SK-N-SH (cell line): ENCODE results near the gene ICAM5. TPM values are rescaled to one million over a fixed set of nuclear protein-coding genes. Genes with fewer than 3 reads are reported as not detected.

Experiments used
- CTCF ChIA-PET: fragments of 300-600, 350-600 bp; formaldehyde crosslinking; extraction: SDS; loops from one replicate; lab custom pipeline; 2021; lab: Yijun Ruan, JAX
- POLR2A ChIA-PET: fragments of 350-600 bp; sonication (Branson Sonifier 250); formaldehyde crosslinking; extraction: SDS; loops from one replicate; lab custom pipeline; 2020; ENCODE audit warnings: antibody characterized with exemption, inconsistent platforms; lab: Yijun Ruan, JAX
- DNase-seq: peaks from one replicate; pipeline ENCODE4 v3.0.0; 2012
- H2AFZ ChIP-seq: fragments of 200-600 bp; sonication (generic); 2 replicates; pipeline ENCODE4 v1.8.1; 2016; ENCODE audit warnings: antibody characterized with exemption, mild to moderate bottlenecking, low read depth
- H3F3A ChIP-seq: fragments of 200-600 bp; sonication (generic); replicated peaks from 2 replicates; pipeline ENCODE3; 2016; ENCODE audit warnings: antibody characterized with exemption, mild to moderate bottlenecking; ENCODE audit not compliant: insufficient read depth
- H3K27ac ChIP-seq, 2 experiments: fragments of 200-500 bp in 1 of 2; fragments of 200-600 bp in 1 of 2; sonication (Bioruptor generic) in 1 of 2; sonication (generic), shearing (Covaris generic) in 1 of 2; 2 replicates each; pipeline versions ENCODE4 v1.5.1 to v1.6.1; 2014 to 2016; ENCODE audit warnings: low read depth in 2 of 2, inconsistent platforms in 1 of 2, low read length in 1 of 2, mild to moderate bottlenecking in 1 of 2, mixed read lengths in 1 of 2
- H3K27me3 ChIP-seq: fragments of 200-600 bp; sonication (generic), shearing (Covaris generic); 2 replicates; pipeline ENCODE4 v1.6.1; 2016; ENCODE audit warnings: mixed run types; ENCODE audit not compliant: insufficient read depth
- H3K36me3 ChIP-seq, 2 experiments: fragments of 200-500 bp in 1 of 2; fragments of 200-600 bp in 1 of 2; sonication (Bioruptor generic) in 1 of 2; sonication (generic) in 1 of 2; replicated peaks in 1 of 2; 2 replicates each; pipeline versions ENCODE3 to v1.5.1; 2014 to 2016; ENCODE audit warnings: low read length in 1 of 2, mild to moderate bottlenecking in 1 of 2; ENCODE audit not compliant: insufficient read depth in 2 of 2, control insufficient read depth in 1 of 2
- H3K4me1 ChIP-seq, 2 experiments: fragments of 200-500 bp in 1 of 2; fragments of 200-600 bp in 1 of 2; sonication (Bioruptor generic) in 1 of 2; sonication (generic), shearing (Covaris generic) in 1 of 2; 2 replicates each; pipeline versions ENCODE4 v1.5.1 to v1.6.1; 2014 to 2016; ENCODE audit warnings: low read depth in 1 of 2, low read length in 1 of 2, mixed run types in 1 of 2; ENCODE audit not compliant: insufficient read depth in 2 of 2, control insufficient read depth in 1 of 2
- H3K4me2 ChIP-seq: fragments of 200-600 bp; sonication (generic), shearing (Covaris generic); 2 replicates; pipeline ENCODE4 v1.6.1; 2017; ENCODE audit warnings: mixed run types
- H3K4me3 ChIP-seq, 2 experiments: fragments of 200-500 bp in 1 of 2; fragments of 200-600 bp in 1 of 2; sonication (Bioruptor generic) in 1 of 2; sonication (generic), shearing (Covaris generic) in 1 of 2; 2 replicates each; pipeline versions ENCODE4 v1.5.1 to v1.8.1; 2014 to 2016; ENCODE audit warnings: low read depth in 2 of 2, inconsistent platforms in 1 of 2, low read length in 1 of 2, mild to moderate bottlenecking in 1 of 2, mixed read lengths in 1 of 2, moderate library complexity in 1 of 2
- H3K79me2 ChIP-seq: fragments of 200-600 bp; sonication (generic); 2 replicates; pipeline ENCODE4 v1.8.1; 2017; ENCODE audit warnings: mild to moderate bottlenecking; ENCODE audit not compliant: insufficient read depth
- H3K9ac ChIP-seq: fragments of 200-600 bp; sonication (generic); 2 replicates; pipeline ENCODE4 v1.6.1; 2017; ENCODE audit warnings: mixed run types
- H3K9me2 ChIP-seq: fragments of 200-600 bp; sonication (generic); 2 replicates; pipeline ENCODE4 v1.6.1; 2017; ENCODE audit warnings: mixed run types
- H3K9me3 ChIP-seq: fragments of 200-600 bp; sonication (generic); 2 replicates; pipeline ENCODE4 v1.6.1; 2017; ENCODE audit warnings: mixed run types, mild to moderate bottlenecking, moderate library complexity
- H4K20me1 ChIP-seq: fragments of 200-600 bp; sonication (generic); 2 replicates; pipeline ENCODE4 v1.6.1; 2017; ENCODE audit warnings: mild to moderate bottlenecking, mixed run types; ENCODE audit not compliant: insufficient read depth
- CHD2 ChIP-seq: fragments of 150-350 bp; IDR thresholded peaks from 2 replicates; pipeline ENCODE4 v1.6.1; 2018; ENCODE audit warnings: low read length; ENCODE audit not compliant: partially characterized antibody
- ELF1 ChIP-seq: IDR thresholded peaks from 2 replicates; pipeline ENCODE4 v1.4.0; 2012
- FOXJ3 ChIP-seq: sonication (generic); formaldehyde crosslinking; IDR thresholded peaks from 2 replicates; pipeline ENCODE4 v1.5.1; 2020; ENCODE audit warnings: mild to moderate bottlenecking, missing genetic modification reagents
- IRF3 ChIP-seq: fragments of 150-350 bp; IDR thresholded peaks from 2 replicates; pipeline ENCODE4 v1.6.1; 2016; ENCODE audit warnings: mild to moderate bottlenecking, low read depth, low read length
- PBX3 ChIP-seq: IDR thresholded peaks from 2 replicates; pipeline ENCODE4; 2012
- RAD21 ChIP-seq: IDR thresholded peaks from 2 replicates; pipeline ENCODE4 v1.6.1; 2012; ENCODE audit warnings: mild to moderate bottlenecking, low read length
- TCF12 ChIP-seq: IDR thresholded peaks from 2 replicates; pipeline ENCODE4 v1.4.0; 2012
- USF1 ChIP-seq: IDR thresholded peaks from 2 replicates; pipeline ENCODE4 v1.4.0; 2012; ENCODE audit warnings: low read depth, borderline replicate concordance
- WGBS: methylation state at CpG from one replicate; pipeline ENCODE4 v1.1.6; 2017; ENCODE audit warnings: low lambda C conversion rate; 5-methylcytosine and 5-hydroxymethylcytosine counted together
- polyA plus RNA-seq, 3 experiments: library from polyadenylated mRNA; depleted of rRNA; stranded (reverse); fragments of >200 nt; gene quantifications; 2 replicates each; pipeline ENCODE4 v1.2.3, GENCODE V29; 2012

ICAM5 gene
- polyA plus RNA-seq, 1 of the 3 experiments (the other 2 are of a cell fraction), result 5.2 TPM

- Histone ChIP-seq H3K4me3 (no peak overlapping the region), H4K20me1 (no peaks in the 10 kb centered on the region), H2AFZ (no peak overlapping the region), H3K79me2 (peaks cover 21% of the 10 kb centered on the region), H3F3A (peaks cover 7% of the 10 kb centered on the region), H3K9me2 (no peaks in the 10 kb centered on the region), H3K4me2 (no peak overlapping the region), H3K36me3 (peaks cover 6 to 23% of the 10 kb centered on the region in 2 experiments)
- no peak for DNase-seq
- TF ChIP-seq TCF12 (no peak), CHD2 (no peak), FOXJ3 (CRISPR knock-in tag) (no peak), PBX3 (no peak), IRF3 (no peak), RAD21 (no peak)
- TF ChIP-seq, all 33 proteins: peak for 0
- H3K27ac ChIP-seq, result no peak overlapping the region
- CTCF ChIA-PET, result interaction anchor here (0.6 kb wide), 1 partner anchor 10 kb away, joined by 3 read pairs; no protein-coding TSS in a partner anchor
- H3K27me3 ChIP-seq, result no peaks in the 10 kb centered on the region
- H3K4me1 ChIP-seq, result peaks cover 0 to 5% of the 10 kb centered on the region in 2 experiments; a peak in 1 of 4 replicates
- H3K9me3 ChIP-seq, result no peaks in the 10 kb centered on the region
- H3K9ac ChIP-seq, result no peak overlapping the region
- 97% methylated on average over 3 of the region's 3 CpGs for WGBS
- POLR2A ChIA-PET, result no interaction called here
Measured at GRCh38 chr19:10254244-10254643, 35.5 kb upstream of the ICAM5 start.

- Histone ChIP-seq H3K27me3 (no peaks in the 10 kb centered on the region), H3K79me2 (peaks cover 21% of the 10 kb centered on the region), H2AFZ (no peak overlapping the region), H4K20me1 (no peaks in the 10 kb centered on the region), H3K27ac (no peak overlapping the region), H3K4me2 (no peak overlapping the region), H3F3A (peaks cover 10% of the 10 kb centered on the region)
- ChIA-PET CTCF (interaction anchor here (17.2 kb wide), 1 partner anchor 128 kb away, joined by 596 read pairs; the partner anchor contains the start of gene TYK2), POLR2A (no interaction called here)
- WGBS, result 72% methylated on average over 2 of the region's 2 CpGs
- TF ChIP-seq USF1, result no peak
- TF ChIP-seq, all 33 proteins: peak for 0
- H3K36me3 ChIP-seq, result peaks cover 6 to 23% of the 10 kb centered on the region in 2 experiments
- H3K4me1 ChIP-seq, result peaks cover 0 to 5% of the 10 kb centered on the region in 2 experiments; a peak in 1 of 4 replicates
- no peak for DNase-seq
- H3K4me3 ChIP-seq, result no peak overlapping the region
- no peak overlapping the region for H3K9ac ChIP-seq
- no peaks in the 10 kb centered on the region for H3K9me2 ChIP-seq
- H3K9me3 ChIP-seq, result no peaks in the 10 kb centered on the region
Measured at GRCh38 chr19:10255358-10255757, 34.4 kb upstream of the ICAM5 start.

- H4K20me1 ChIP-seq, result no peaks in the 10 kb centered on the region
- no peaks in the 10 kb centered on the region for H3K9me3 ChIP-seq
- H3K4me2 ChIP-seq, result no peak overlapping the region
- H2AFZ ChIP-seq, result no peak overlapping the region
- H3K79me2 ChIP-seq, result peaks cover 21% of the 10 kb centered on the region
- 97% methylated on average over 18 of the region's 18 CpGs for WGBS
- H3K27ac ChIP-seq, result no peak overlapping the region
- H3K36me3 ChIP-seq, result peaks cover 6 to 23% of the 10 kb centered on the region in 2 experiments
- no peak overlapping the region for H3K9ac ChIP-seq
- no peaks in the 10 kb centered on the region for H3K27me3 ChIP-seq
- peaks cover 0 to 5% of the 10 kb centered on the region in 2 experiments; a peak in 1 of 4 replicates for H3K4me1 ChIP-seq
- H3F3A ChIP-seq, result peaks cover 10% of the 10 kb centered on the region
- no peak for TF ChIP-seq ELF1
- no peaks in the 10 kb centered on the region for H3K9me2 ChIP-seq
- H3K4me3 ChIP-seq, result no peak overlapping the region
- CTCF ChIA-PET, result interaction anchor here (6.1 to 17.2 kb wide), 2 partner anchors 13 to 127 kb away, joined by 81 to 596 read pairs; partner anchors contain the start of genes ICAM1 and TYK2
- POLR2A ChIA-PET, result interaction anchor here (0.6 kb wide), 1 partner anchor 62 kb away, joined by 3 read pairs; the partner anchor contains the start of gene DNMT1
- DNase-seq, result no peak
Measured at GRCh38 chr19:10256551-10256950, 33.2 kb upstream of the ICAM5 start.
